Lung (tissue), 12 donors: ENCODE data around the gene BIN2. TPM values are rescaled to one million over a fixed set of nuclear protein-coding genes. Genes with fewer than 3 reads are reported as not detected.

Source experiments
- ATAC-seq: fragments of 200-7000 bp; cut with Tn5 transposase; one replicate; pipeline ENCODE4 v1.9.1; 2020; ENCODE audit warnings: moderate number of reproducible peaks; ENCODE audit not compliant: insufficient read depth, low FRiP score
- DNase-seq, 3 donors: peaks; one replicate each; pipeline ENCODE4 v3.0.0-alpha.2; 2013 to 2017
- H3K27ac ChIP-seq, 2 donors: one replicate each; pipeline ENCODE4 v1.5.1; 2013; ENCODE audit warnings: mild to moderate bottlenecking in 2 of 2, moderate library complexity in 2 of 2, control low read depth in 1 of 2, inconsistent platforms in 1 of 2, low read depth in 1 of 2, low read length in 1 of 2
- H3K27me3 ChIP-seq, 3 donors: one replicate each; pipeline ENCODE4 v1.5.1; 2013; ENCODE audit warnings: low read length in 2 of 3; ENCODE audit not compliant: control insufficient read depth in 3 of 3, insufficient read depth in 3 of 3
- H3K36me3 ChIP-seq, 4 donors: one replicate each; pipeline ENCODE4 v1.5.1; 2013; ENCODE audit warnings: low read length in 4 of 4, mild to moderate bottlenecking in 1 of 4, moderate library complexity in 1 of 4; ENCODE audit not compliant: control insufficient read depth in 4 of 4, insufficient read depth in 4 of 4
- H3K4me1 ChIP-seq, 5 donors: one replicate each; pipeline ENCODE4 v1.5.1; 2013; ENCODE audit warnings: low read length in 5 of 5, mild to moderate bottlenecking in 2 of 5, moderate library complexity in 1 of 5; ENCODE audit not compliant: control insufficient read depth in 5 of 5, insufficient read depth in 5 of 5
- H3K4me3 ChIP-seq: one replicate; pipeline ENCODE4 v1.5.1; 2013; ENCODE audit warnings: mild to moderate bottlenecking, control low read depth, moderate library complexity
- H3K9ac ChIP-seq, 2 donors: one replicate each; pipeline ENCODE4 v1.5.1; 2013; ENCODE audit warnings: low read length in 2 of 2, control low read depth in 1 of 2; ENCODE audit not compliant: insufficient read depth in 1 of 2
- H3K9me3 ChIP-seq, 4 donors: one replicate each; pipeline ENCODE4 v1.5.1; 2013; ENCODE audit warnings: low read length in 3 of 4, mild to moderate bottlenecking in 1 of 4, moderate library complexity in 1 of 4; ENCODE audit not compliant: control insufficient read depth in 4 of 4, insufficient read depth in 3 of 4
- WGBS, 2 donors: extraction: QIAGEN DNeasy Blood & Tissue Kit; methylation state at CpG; one replicate each; pipeline ENCODE4 v1.1.7; 2013; 5-methylcytosine and 5-hydroxymethylcytosine counted together
- polyA plus RNA-seq, 2 donors: library from polyadenylated mRNA; stranded (reverse); fragments of 200-250 nt; gene quantifications; one replicate each; pipeline ENCODE4 v1.2.1, GENCODE V29; 2013
- total RNA-seq, 2 donors: library from RNA; depleted of rRNA in 1 of 2; stranded (reverse); fragments of >200 nt in 1 of 2; gene quantifications; one replicate each; pipeline ENCODE4 v1.2.1, GENCODE V29; 2014 to 2021
- TF ChIP-seq, protein P1 (sequence below): IDR thresholded peaks from 2 replicates; pipeline ENCODE4 v1.5.1; 2012; ENCODE audit warnings: mild to moderate bottlenecking; ENCODE audit errors: control extremely low read depth, extremely low read depth
- donor health status: control.
- donor health status: control.
- donor health status: Bipolar disorder and iron deficiency.
- donor health status: healthy.
- donor health status: DM: yes; HTN: yes; CAD: no.

BIN2 gene
- total and polyA plus RNA-seq, 4 donors: 12.0 to 54.5 (median 18.1) TPM

DNA sequence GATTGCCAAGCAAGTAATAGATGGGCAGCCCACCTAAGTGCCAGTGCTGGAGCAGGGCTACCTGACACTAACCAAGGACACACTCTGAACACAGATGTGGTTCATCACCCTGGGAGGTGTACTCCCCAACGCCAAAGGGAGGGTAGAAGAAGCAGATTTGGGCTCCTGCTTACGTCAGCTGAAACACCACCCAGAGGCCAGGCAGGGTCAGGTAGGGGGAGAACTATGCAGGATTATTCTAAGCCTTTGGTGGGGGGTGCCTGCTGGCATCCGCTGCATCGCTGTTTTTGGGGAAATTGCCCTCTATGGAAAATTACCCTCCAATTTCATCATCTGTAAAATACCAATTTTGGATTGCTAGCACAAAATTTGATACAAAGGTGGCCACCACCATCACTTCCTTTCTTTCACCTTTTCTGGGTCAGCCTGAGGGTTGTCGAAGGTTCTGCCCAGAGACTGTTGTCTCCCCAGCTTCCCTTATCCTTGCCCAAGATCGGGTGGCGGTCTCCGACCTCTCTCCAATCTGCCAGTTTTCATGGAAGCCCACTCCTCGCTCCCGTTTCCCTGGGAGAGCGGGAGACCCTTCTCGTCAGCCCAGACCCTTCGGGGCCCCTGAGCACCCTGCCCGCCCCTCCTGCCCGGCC, 535 bp downstream of the BIN2 start:
- H3K36me3 ChIP-seq: no peaks in the 10 kb centered on the region
- peaks cover 0 to 8% (median 0%) of the 10 kb centered on the region in 5 donors for H3K4me1 ChIP-seq
- WGBS, 2 donors: 29 to 67% methylated on average over 15 of the region's 15 CpGs
- ATAC-seq: no peak
- no peak overlapping the region for H3K9ac ChIP-seq
- peak overlapping the region in 1 of 2 donors; percentile 86 for H3K27ac ChIP-seq
- no peaks in the 10 kb centered on the region for H3K27me3 ChIP-seq
- DNase-seq: no peak
- H3K9me3 ChIP-seq: no peaks in the 10 kb centered on the region
- peak overlapping the region; percentile 12 for H3K4me3 ChIP-seq
- TF ChIP-seq, protein P1, sequence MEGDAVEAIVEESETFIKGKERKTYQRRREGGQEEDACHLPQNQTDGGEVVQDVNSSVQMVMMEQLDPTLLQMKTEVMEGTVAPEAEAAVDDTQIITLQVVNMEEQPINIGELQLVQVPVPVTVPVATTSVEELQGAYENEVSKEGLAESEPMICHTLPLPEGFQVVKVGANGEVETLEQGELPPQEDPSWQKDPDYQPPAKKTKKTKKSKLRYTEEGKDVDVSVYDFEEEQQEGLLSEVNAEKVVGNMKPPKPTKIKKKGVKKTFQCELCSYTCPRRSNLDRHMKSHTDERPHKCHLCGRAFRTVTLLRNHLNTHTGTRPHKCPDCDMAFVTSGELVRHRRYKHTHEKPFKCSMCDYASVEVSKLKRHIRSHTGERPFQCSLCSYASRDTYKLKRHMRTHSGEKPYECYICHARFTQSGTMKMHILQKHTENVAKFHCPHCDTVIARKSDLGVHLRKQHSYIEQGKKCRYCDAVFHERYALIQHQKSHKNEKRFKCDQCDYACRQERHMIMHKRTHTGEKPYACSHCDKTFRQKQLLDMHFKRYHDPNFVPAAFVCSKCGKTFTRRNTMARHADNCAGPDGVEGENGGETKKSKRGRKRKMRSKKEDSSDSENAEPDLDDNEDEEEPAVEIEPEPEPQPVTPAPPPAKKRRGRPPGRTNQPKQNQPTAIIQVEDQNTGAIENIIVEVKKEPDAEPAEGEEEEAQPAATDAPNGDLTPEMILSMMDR: no peak

DNA sequence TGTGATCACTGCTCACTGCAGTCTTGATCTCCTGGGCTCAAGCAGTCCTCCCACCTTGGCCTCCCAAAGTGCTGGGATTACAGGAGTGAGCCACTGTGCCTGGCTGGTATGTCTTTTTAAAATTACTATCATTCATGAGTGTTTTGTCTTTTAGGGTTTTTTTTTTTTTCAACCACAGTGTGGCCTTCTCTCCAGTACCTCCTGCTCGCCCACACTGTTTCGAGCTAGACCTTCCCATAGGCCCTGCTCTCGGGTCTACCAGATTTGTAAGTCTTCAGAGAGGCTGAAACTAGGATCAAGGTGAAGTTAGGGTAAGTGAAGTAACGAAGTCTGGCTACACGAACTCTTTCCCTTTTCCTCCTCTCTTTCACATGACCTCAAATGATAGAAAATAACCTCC, 1.5 kb downstream of the BIN2 start:
- Histone ChIP-seq H3K9ac (no peak overlapping the region), H3K4me3 (no peak overlapping the region), H3K27me3 (no peaks in the 10 kb centered on the region), H3K9me3 (no peaks in the 10 kb centered on the region), H3K36me3 (no peaks in the 10 kb centered on the region), H3K27ac (no peak overlapping the region), H3K4me1 (peaks cover 0 to 8% (median 0%) of the 10 kb centered on the region in 5 donors)
- ATAC-seq (no peak), DNase-seq (no peak)
- TF ChIP-seq, protein P1: no peak
- 48 to 66% methylated on average over 5 of the region's 5 CpGs for WGBS, 2 donors

DNA sequence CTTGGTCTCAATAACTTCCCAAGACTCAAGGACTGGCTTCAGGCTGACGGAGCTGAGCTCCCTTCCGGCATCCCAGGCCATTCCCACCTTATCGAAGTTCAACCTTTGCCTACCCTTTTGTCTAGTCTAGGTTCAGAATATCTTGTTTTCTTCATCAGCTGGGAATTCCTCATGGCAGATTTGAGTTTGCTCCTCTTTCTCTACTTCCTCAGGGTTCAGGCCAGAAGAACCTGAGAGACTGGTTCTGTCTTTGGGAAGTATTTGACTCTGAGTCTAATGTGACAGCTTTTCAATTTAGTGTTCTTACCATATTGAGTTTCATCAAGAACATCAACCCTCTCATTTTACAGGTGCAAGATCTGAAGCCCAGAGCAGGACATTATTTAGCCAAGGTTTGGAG, 2.1 kb downstream of the BIN2 start:
- no peak for ATAC-seq
- TF ChIP-seq, protein P1: no peak
- H3K36me3 ChIP-seq: no peaks in the 10 kb centered on the region
- 81 to 87% methylated on average over 3 of the region's 3 CpGs for WGBS, 2 donors
- peaks cover 0 to 8% (median 0%) of the 10 kb centered on the region in 5 donors for H3K4me1 ChIP-seq
- H3K27me3 ChIP-seq: no peaks in the 10 kb centered on the region
- H3K4me3 ChIP-seq: no peak overlapping the region
- no peak overlapping the region for H3K27ac ChIP-seq
- no peak for DNase-seq
- H3K9ac ChIP-seq: no peak overlapping the region
- no peaks in the 10 kb centered on the region for H3K9me3 ChIP-seq
